H9 (cell line): ENCODE data around the gene ERC1. TPM values are rescaled to one million over a fixed set of nuclear protein-coding genes. Genes with fewer than 3 reads are reported as not detected.

Source experiments
- DNase-seq: peaks from one replicate; pipeline ENCODE4 v3.0.0-alpha.2; 2017
- H2AFZ ChIP-seq: one replicate; pipeline ENCODE4 v1.6.1; 2013; ENCODE audit warnings: mild to moderate bottlenecking, low read length, control low read depth, moderate library complexity
- H2AK5ac ChIP-seq: 2 replicates; pipeline ENCODE4 v1.6.1; 2013; ENCODE audit warnings: low read length, control low read depth, mixed read lengths; ENCODE audit not compliant: insufficient read length
- H2BK120ac ChIP-seq: one replicate; pipeline ENCODE4 v1.6.1; 2013; ENCODE audit warnings: low read depth, mild to moderate bottlenecking, low read length, control low read depth, inconsistent platforms; ENCODE audit not compliant: poor library complexity, severe bottlenecking
- H2BK12ac ChIP-seq: 2 replicates; pipeline ENCODE4 v1.6.1; 2013; ENCODE audit warnings: low read length, control low read depth, mixed read lengths, low read depth; ENCODE audit not compliant: insufficient read length
- H2BK15ac ChIP-seq: 2 replicates; pipeline ENCODE4 v1.6.1; 2013; ENCODE audit warnings: low read depth, low read length, control low read depth
- H2BK20ac ChIP-seq: one replicate; pipeline ENCODE4 v1.6.1; 2013; ENCODE audit warnings: low read depth, mild to moderate bottlenecking, low read length, control low read depth, inconsistent platforms; ENCODE audit not compliant: poor library complexity, severe bottlenecking
- H2BK5ac ChIP-seq: 2 replicates; pipeline ENCODE4 v1.6.1; 2013; ENCODE audit warnings: low read length, control low read depth, mixed read lengths; ENCODE audit not compliant: insufficient read length
- H3K14ac ChIP-seq: 2 replicates; pipeline ENCODE4 v1.6.1; 2013; ENCODE audit warnings: low read length, control low read depth; ENCODE audit not compliant: insufficient read depth
- H3K18ac ChIP-seq: 2 replicates; pipeline ENCODE4 v1.6.1; 2013; ENCODE audit warnings: low read depth, mild to moderate bottlenecking, mixed read lengths, low read length, control low read depth; ENCODE audit not compliant: insufficient read length
- H3K23ac ChIP-seq: 2 replicates; pipeline ENCODE4 v1.6.1; 2013; ENCODE audit warnings: low read length, control low read depth, mixed read lengths, low read depth; ENCODE audit not compliant: insufficient read length
- H3K23me2 ChIP-seq: 2 replicates; pipeline ENCODE4 v1.6.1; 2013; ENCODE audit warnings: low read depth, mild to moderate bottlenecking, mixed read lengths, low read length, control low read depth; ENCODE audit not compliant: insufficient read length, poor library complexity, severe bottlenecking
- H3K27ac ChIP-seq: 2 replicates; pipeline ENCODE4 v1.5.1; 2013; ENCODE audit warnings: low read length, control low read depth, mixed read lengths, low read depth; ENCODE audit not compliant: insufficient read length
- H3K27me3 ChIP-seq: 2 replicates; pipeline ENCODE4 v1.6.1; 2013; ENCODE audit warnings: low read length, control low read depth, inconsistent platforms; ENCODE audit not compliant: insufficient read depth
- H3K4ac ChIP-seq: 2 replicates; pipeline ENCODE4 v1.6.1; 2013; ENCODE audit warnings: low read depth, mild to moderate bottlenecking, control low read depth, inconsistent platforms, low read length, moderate library complexity
- H3K4me1 ChIP-seq: 2 replicates; pipeline ENCODE4 v1.6.1; 2013; ENCODE audit warnings: low read length, control low read depth, inconsistent platforms; ENCODE audit not compliant: insufficient read depth
- H3K4me2 ChIP-seq: 2 replicates; pipeline ENCODE4 v1.6.1; 2013; ENCODE audit warnings: low read length, control low read depth, mixed read lengths; ENCODE audit not compliant: insufficient read length, insufficient read depth
- H3K56ac ChIP-seq: 2 replicates; pipeline ENCODE4 v1.6.1; 2013; ENCODE audit warnings: low read depth, mild to moderate bottlenecking, mixed read lengths, low read length, control low read depth; ENCODE audit not compliant: insufficient read length
- H3K79me1 ChIP-seq: 2 replicates; pipeline ENCODE4 v1.6.1; 2013; ENCODE audit warnings: low read depth, mild to moderate bottlenecking, moderate library complexity, low read length, control low read depth, inconsistent platforms; ENCODE audit not compliant: insufficient read depth, poor library complexity, severe bottlenecking
- H3K79me2 ChIP-seq: 2 replicates; pipeline ENCODE4 v1.6.1; 2013; ENCODE audit warnings: low read length, control low read depth, inconsistent platforms; ENCODE audit not compliant: insufficient read depth
- H3K9ac ChIP-seq: 2 replicates; pipeline ENCODE4 v1.6.1; 2013; ENCODE audit warnings: low read length, control low read depth, mixed read lengths; ENCODE audit not compliant: insufficient read length; ENCODE audit errors: extremely low read depth
- H3K9me3 ChIP-seq: one replicate; pipeline ENCODE4 v1.6.1; 2013; ENCODE audit warnings: low read depth, low read length, inconsistent platforms; ENCODE audit not compliant: control insufficient read depth
- H3T11ph ChIP-seq: one replicate; pipeline ENCODE4 v1.6.1; 2013; ENCODE audit warnings: mild to moderate bottlenecking, low read length, control low read depth, inconsistent platforms
- H4K20me1 ChIP-seq: one replicate; pipeline ENCODE4 v1.6.1; 2013; ENCODE audit not compliant: control insufficient read depth, insufficient read length, insufficient read depth
- H4K5ac ChIP-seq: 2 replicates; pipeline ENCODE4 v1.6.1; 2013; ENCODE audit warnings: low read depth, mild to moderate bottlenecking, mixed read lengths, low read length, control low read depth; ENCODE audit not compliant: insufficient read length
- H4K8ac ChIP-seq: replicated peaks from 2 replicates; pipeline ENCODE4 v1.6.1; 2013; ENCODE audit warnings: low read length, control low read depth, mixed read lengths, low read depth; ENCODE audit not compliant: insufficient read length
- H4K91ac ChIP-seq: 2 replicates; pipeline ENCODE4 v1.6.1; 2013; ENCODE audit warnings: low read depth, mild to moderate bottlenecking, moderate library complexity, mixed read lengths, low read length, control low read depth; ENCODE audit not compliant: insufficient read length
- H3K27ac Mint-ChIP-seq, 3 experiments: 2 replicates in 2 of 3; 3 replicates in 1 of 3; pipeline ENCODE4 v1.8.0; 2020 to 2021; ENCODE audit warnings: mixed read lengths in 3 of 3, mild to moderate bottlenecking in 1 of 3, moderate library complexity in 1 of 3
- H3K27me3 Mint-ChIP-seq: 2 replicates; pipeline ENCODE4 v1.8.0; 2021; ENCODE audit warnings: low read depth, mild to moderate bottlenecking, moderate library complexity, mixed read lengths
- H3K36me3 Mint-ChIP-seq, 3 experiments: 2 replicates in 2 of 3; 3 replicates in 1 of 3; pipeline ENCODE4 v1.8.0; 2020 to 2021; ENCODE audit warnings: low read depth in 3 of 3, mixed read lengths in 3 of 3; ENCODE audit not compliant: insufficient read depth in 1 of 3
- H3K4me1 Mint-ChIP-seq, 2 experiments: 2 replicates each; pipeline ENCODE4 v1.8.0; 2020; ENCODE audit warnings: mixed read lengths in 2 of 2
- H3K4me3 Mint-ChIP-seq, 2 experiments: 2 replicates in 1 of 2; 3 replicates in 1 of 2; pipeline ENCODE4 v1.8.0; 2020 to 2021; ENCODE audit warnings: mild to moderate bottlenecking in 2 of 2, mixed read lengths in 2 of 2, moderate library complexity in 1 of 2
- H3K9me3 Mint-ChIP-seq, 2 experiments: 2 replicates in 1 of 2; 3 replicates in 1 of 2; pipeline ENCODE4 v1.8.0; 2020; ENCODE audit warnings: mild to moderate bottlenecking in 2 of 2, mixed read lengths in 2 of 2, moderate library complexity in 1 of 2
- WGBS: extraction: QIAGEN DNeasy Blood & Tissue Kit; methylation state at CpG from one replicate; pipeline ENCODE4 v1.1.7; 2013; ENCODE audit warnings: missing lambda C conversion rate, low lambda C conversion rate, mixed read lengths; ENCODE audit not compliant: insufficient read length; ENCODE audit errors: extremely low coverage; 5-methylcytosine and 5-hydroxymethylcytosine counted together
- total RNA-seq: library from RNA; stranded (reverse); gene quantifications from 2 replicates; pipeline ENCODE4 v1.2.1, GENCODE V29; 2021
- TF ChIP-seq, protein P1 (sequence below): fragments of 200-600 bp; sonication (generic); conservative IDR thresholded peaks from 3 replicates; pipeline ENCODE4 v1.8.0; 2021; ENCODE audit warnings: antibody characterized with exemption, mild to moderate bottlenecking

Gene ERC1
- total RNA-seq, 1 experiment from 2014 or later, result 51.2 TPM

DNA sequence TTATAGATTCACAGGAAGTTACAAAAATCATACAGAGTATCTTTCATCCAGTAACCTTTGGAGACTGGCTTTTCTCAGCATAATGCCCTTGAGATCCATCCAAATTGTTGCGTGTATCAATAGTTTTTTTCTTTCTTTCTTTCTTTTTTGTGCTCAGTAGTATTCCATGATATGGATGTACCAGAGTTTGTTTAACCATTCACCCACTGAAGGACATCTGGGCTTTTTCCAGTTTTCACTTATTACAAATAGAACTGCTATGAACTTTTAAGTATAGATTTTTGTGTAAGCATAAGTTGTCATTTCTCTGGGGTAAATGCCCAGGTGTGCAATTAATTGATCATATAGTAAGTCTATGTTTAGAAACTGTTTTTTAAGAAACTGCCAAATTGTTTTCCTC is 524.0 kb downstream of the ERC1 start:
- WGBS, result no CpG with 5 or more reads among the region's 1 CpG

More for the DNA sequence above, 524.0 kb downstream of the ERC1 start:
- no peak overlapping the region for H4K8ac ChIP-seq
- no peak overlapping the region for H3K56ac ChIP-seq
- no peak overlapping the region for H3K9ac ChIP-seq
- no peak overlapping the region for H4K5ac ChIP-seq
- H2BK5ac ChIP-seq, result no peak overlapping the region
- no peak overlapping the region for H2AFZ ChIP-seq
- Mint-ChIP-seq H3K9me3 (peaks cover 7 to 13% of the 10 kb centered on the region in 2 experiments), H3K4me1 (peaks cover 6% of the 10 kb centered on the region in 2 experiments), H3K4me3 (no peak overlapping the region), H3K36me3 (peaks cover 0 to 5% (median 0%) of the 10 kb centered on the region in 3 experiments; a peak in 4 of 7 replicates), H3K27me3 (no peaks in the 10 kb centered on the region; the same call in 1 of the 2 replicates), H3K27ac (no peak overlapping the region)
- H3K27ac ChIP-seq, result no peak overlapping the region
- no peak overlapping the region for H3K14ac ChIP-seq
- H3K4me1 ChIP-seq, result peaks cover 2% of the 10 kb centered on the region; the same call in 1 of the 2 replicates
- TF ChIP-seq, protein P1, sequence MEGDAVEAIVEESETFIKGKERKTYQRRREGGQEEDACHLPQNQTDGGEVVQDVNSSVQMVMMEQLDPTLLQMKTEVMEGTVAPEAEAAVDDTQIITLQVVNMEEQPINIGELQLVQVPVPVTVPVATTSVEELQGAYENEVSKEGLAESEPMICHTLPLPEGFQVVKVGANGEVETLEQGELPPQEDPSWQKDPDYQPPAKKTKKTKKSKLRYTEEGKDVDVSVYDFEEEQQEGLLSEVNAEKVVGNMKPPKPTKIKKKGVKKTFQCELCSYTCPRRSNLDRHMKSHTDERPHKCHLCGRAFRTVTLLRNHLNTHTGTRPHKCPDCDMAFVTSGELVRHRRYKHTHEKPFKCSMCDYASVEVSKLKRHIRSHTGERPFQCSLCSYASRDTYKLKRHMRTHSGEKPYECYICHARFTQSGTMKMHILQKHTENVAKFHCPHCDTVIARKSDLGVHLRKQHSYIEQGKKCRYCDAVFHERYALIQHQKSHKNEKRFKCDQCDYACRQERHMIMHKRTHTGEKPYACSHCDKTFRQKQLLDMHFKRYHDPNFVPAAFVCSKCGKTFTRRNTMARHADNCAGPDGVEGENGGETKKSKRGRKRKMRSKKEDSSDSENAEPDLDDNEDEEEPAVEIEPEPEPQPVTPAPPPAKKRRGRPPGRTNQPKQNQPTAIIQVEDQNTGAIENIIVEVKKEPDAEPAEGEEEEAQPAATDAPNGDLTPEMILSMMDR, result no peak
- H2BK20ac ChIP-seq, result no peak overlapping the region
- H3K18ac ChIP-seq, result no peak overlapping the region
- H3T11ph ChIP-seq, result no peak overlapping the region
- H3K4ac ChIP-seq, result no peak overlapping the region
- no peaks in the 10 kb centered on the region for H3K23me2 ChIP-seq
- no peak overlapping the region for H2BK12ac ChIP-seq
- H3K23ac ChIP-seq, result no peak overlapping the region
- no peak overlapping the region for H4K91ac ChIP-seq
- no peaks in the 10 kb centered on the region for H4K20me1 ChIP-seq
- no peak overlapping the region for H3K4me2 ChIP-seq
- no peaks in the 10 kb centered on the region for H3K79me2 ChIP-seq
- H3K9me3 ChIP-seq, result no peaks in the 10 kb centered on the region
- no peak for DNase-seq
- no peaks in the 10 kb centered on the region for H3K79me1 ChIP-seq
- no peak overlapping the region for H2AK5ac ChIP-seq
- H2BK15ac ChIP-seq, result no peak overlapping the region
- no peaks in the 10 kb centered on the region for H3K27me3 ChIP-seq
- no peak overlapping the region for H2BK120ac ChIP-seq
